SK-N-SH (cell line): ENCODE measurements around the gene REN.

Experiments used
- EP300 ChIP-seq, 2 experiments: IDR thresholded peaks; 2 replicates each; pipeline versions ENCODE4 v1.4.0 to v1.6.1; 2012; ENCODE audit warnings: borderline replicate concordance in 1 of 2, low read depth in 1 of 2, low read length in 1 of 2
- TF ChIP-seq, protein P1 (sequence below): fragments of 200-600 bp; sonication (generic); IDR thresholded peaks from 2 replicates; pipeline ENCODE4 v1.6.1; 2017; ENCODE audit warnings: antibody characterized with exemption, mild to moderate bottlenecking, moderate library complexity
- TF ChIP-seq, protein P2 (sequence below): fragments of 150-350 bp; IDR thresholded peaks from 2 replicates; pipeline ENCODE4 v1.6.1; 2017; ENCODE audit warnings: antibody characterized with exemption, low read length, low read depth, borderline replicate concordance

DNA sequence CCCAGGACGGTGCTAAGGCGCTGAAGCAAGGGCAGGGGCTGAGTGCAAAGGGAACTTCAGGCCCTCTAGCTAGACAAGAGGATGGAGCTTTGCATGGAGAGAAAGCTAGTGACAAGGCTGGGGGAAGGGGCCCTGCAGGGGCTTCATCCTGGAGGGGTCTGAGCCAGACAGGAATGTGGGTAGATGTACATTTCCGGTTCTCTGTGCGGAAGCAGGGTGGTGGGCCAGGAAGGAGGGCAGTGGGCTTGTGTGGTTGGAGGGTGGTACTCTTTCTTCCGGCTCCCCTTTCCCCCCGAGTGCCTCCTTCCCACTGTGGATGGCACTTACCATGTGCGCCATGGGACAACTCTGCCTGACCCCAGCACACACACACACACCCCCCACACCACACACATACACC lies 28.6 kb upstream of the REN start:
- TF ChIP-seq, protein P1, sequence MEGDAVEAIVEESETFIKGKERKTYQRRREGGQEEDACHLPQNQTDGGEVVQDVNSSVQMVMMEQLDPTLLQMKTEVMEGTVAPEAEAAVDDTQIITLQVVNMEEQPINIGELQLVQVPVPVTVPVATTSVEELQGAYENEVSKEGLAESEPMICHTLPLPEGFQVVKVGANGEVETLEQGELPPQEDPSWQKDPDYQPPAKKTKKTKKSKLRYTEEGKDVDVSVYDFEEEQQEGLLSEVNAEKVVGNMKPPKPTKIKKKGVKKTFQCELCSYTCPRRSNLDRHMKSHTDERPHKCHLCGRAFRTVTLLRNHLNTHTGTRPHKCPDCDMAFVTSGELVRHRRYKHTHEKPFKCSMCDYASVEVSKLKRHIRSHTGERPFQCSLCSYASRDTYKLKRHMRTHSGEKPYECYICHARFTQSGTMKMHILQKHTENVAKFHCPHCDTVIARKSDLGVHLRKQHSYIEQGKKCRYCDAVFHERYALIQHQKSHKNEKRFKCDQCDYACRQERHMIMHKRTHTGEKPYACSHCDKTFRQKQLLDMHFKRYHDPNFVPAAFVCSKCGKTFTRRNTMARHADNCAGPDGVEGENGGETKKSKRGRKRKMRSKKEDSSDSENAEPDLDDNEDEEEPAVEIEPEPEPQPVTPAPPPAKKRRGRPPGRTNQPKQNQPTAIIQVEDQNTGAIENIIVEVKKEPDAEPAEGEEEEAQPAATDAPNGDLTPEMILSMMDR, result no peak
- TF ChIP-seq, protein P2, sequence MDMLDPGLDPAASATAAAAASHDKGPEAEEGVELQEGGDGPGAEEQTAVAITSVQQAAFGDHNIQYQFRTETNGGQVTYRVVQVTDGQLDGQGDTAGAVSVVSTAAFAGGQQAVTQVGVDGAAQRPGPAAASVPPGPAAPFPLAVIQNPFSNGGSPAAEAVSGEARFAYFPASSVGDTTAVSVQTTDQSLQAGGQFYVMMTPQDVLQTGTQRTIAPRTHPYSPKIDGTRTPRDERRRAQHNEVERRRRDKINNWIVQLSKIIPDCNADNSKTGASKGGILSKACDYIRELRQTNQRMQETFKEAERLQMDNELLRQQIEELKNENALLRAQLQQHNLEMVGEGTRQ, result no peak
- TF ChIP-seq EP300 (IDR thresholded peaks at IDR 0.05; ENCODE audit: borderline replicate concordance in 1 of 2, low read depth in 1 of 2, low read length in 1 of 2), result no peak
